Right lung (tissue), 5 donors: Measurements from ENCODE around the gene TIMELESS. TPM values are rescaled to one million over a fixed set of nuclear protein-coding genes. Genes with fewer than 3 reads are reported as not detected.

Experiments
- polyA plus RNA-seq, 5 donors: library from polyadenylated mRNA; unstranded; fragments of 120-200 nt; gene quantifications; one replicate each; pipeline versions ENCODE4 v1.2.1 to v1.2.3, GENCODE V29; 2013; ENCODE audit warnings: inconsistent platforms in 1 of 5, low replicate concordance in 1 of 5; ENCODE audit not compliant: insufficient read length in 5 of 5, insufficient read depth in 1 of 5

Gene TIMELESS
- polyA plus RNA-seq, 5 donors, result 26.5 to 35.6 (median 31.1) TPM

Other genes with a start within 250 kb of the TIMELESS start
- gene RNF41, start 227.5 kb downstream of the TIMELESS start, polyA plus RNA-seq, result 10 to 100 TPM; 37.6 to 44.8 (median 38.4) TPM
- gene NABP2, start 225.1 kb downstream of the TIMELESS start, polyA plus RNA-seq, result 10 to 100 TPM; 24.6 to 31.3 (median 25.6) TPM
- 1 to 10 TPM; 2.6 to 5.6 (median 4.8) TPM for gene SLC39A5, start 219.4 kb downstream of the TIMELESS start, polyA plus RNA-seq
- gene ANKRD52, start 191.0 kb downstream of the TIMELESS start, polyA plus RNA-seq, result 10 to 100 TPM; 21.9 to 32.1 (median 30.9) TPM
- 10 to 100 TPM; 15.3 to 17.9 (median 15.8) TPM for gene COQ10A, start 182.5 kb downstream of the TIMELESS start, polyA plus RNA-seq
- 100 to 1,000 TPM; 148 to 181 (median 158) TPM for gene CS, start 149.1 kb downstream of the TIMELESS start, polyA plus RNA-seq
- gene CNPY2, start 133.4 kb downstream of the TIMELESS start, polyA plus RNA-seq, result 100 to 1,000 TPM; 128 to 155 (median 136) TPM
- gene PAN2, start 115.4 kb downstream of the TIMELESS start, polyA plus RNA-seq, result 10 to 100 TPM; 64.8 to 96.1 (median 78.4) TPM
- 1 to 10 TPM in 1 of 5 donors, under 1 TPM in 4; 0.64 to 1.1 (median 0.81) TPM for gene IL23A, start 110.5 kb downstream of the TIMELESS start, polyA plus RNA-seq
- 100 to 1,000 TPM; 120 to 174 (median 144) TPM for gene STAT2, start 89.3 kb downstream of the TIMELESS start, polyA plus RNA-seq
- under 1 TPM in 2 of 5 donors, not detected in 3; 0.10 to 0.15 TPM for gene APOF, start 86.6 kb downstream of the TIMELESS start, polyA plus RNA-seq
- under 1 TPM in 2 of 5 donors, not detected in 3; 0.15 TPM for gene MIP, start 5.2 kb upstream of the TIMELESS start, polyA plus RNA-seq
- 1 to 10 TPM; 4.0 to 5.8 (median 5.1) TPM for gene SPRYD4, start 19.2 kb upstream of the TIMELESS start, polyA plus RNA-seq
- 1 to 10 TPM; 2.0 to 4.6 (median 2.9) TPM for gene GLS2, start 38.7 kb upstream of the TIMELESS start, polyA plus RNA-seq
- gene RBMS2, start 72.4 kb upstream of the TIMELESS start, polyA plus RNA-seq, result 10 to 100 TPM; 35.3 to 88.3 (median 73.0) TPM
- 100 to 1,000 TPM in 1 of 5 donors, 10 to 100 TPM in 4; 67.1 to 114 (median 91.1) TPM for gene BAZ2A, start 180.9 kb upstream of the TIMELESS start, polyA plus RNA-seq
- gene ATP5F1B, start 196.6 kb upstream of the TIMELESS start, polyA plus RNA-seq, result 100 to 1,000 TPM; 559 to 605 (median 592) TPM
- 100 to 1,000 TPM; 250 to 278 (median 272) TPM for gene PTGES3, start 238.9 kb upstream of the TIMELESS start, polyA plus RNA-seq